HEK293 (cell line): ENCODE measurements around the gene FAM118A.
A peak's percentile ranks its signal among the peaks of the same experiment; 100 is the strongest.

Experiments used
- CTCF ChIA-PET: fragments of 350-600 bp; formaldehyde crosslinking; extraction: SDS; loops from one replicate; lab custom pipeline; 2021; ENCODE audit warnings: antibody characterized with exemption; lab: Yijun Ruan, JAX
- POLR2A ChIA-PET: fragments of 300-600 bp; formaldehyde crosslinking; extraction: SDS; loops from one replicate; lab custom pipeline; 2020; ENCODE audit warnings: antibody characterized with exemption, inconsistent platforms; lab: Yijun Ruan, JAX
- H3K27ac ChIP-seq: fragments of 200-500 bp; sonication (Bioruptor generic); 2 replicates; pipeline ENCODE4 v1.5.1; 2014; ENCODE audit warnings: low read depth, low read length, control low read depth, inconsistent platforms; ENCODE audit errors: extremely low read depth
- H3K36me3 ChIP-seq, 2 experiments: fragments of 200-500 bp in 1 of 2; sonication (Bioruptor generic) in 1 of 2; 1 replicate in 1 of 2; 2 replicates in 1 of 2; pipeline ENCODE4 v1.5.1; 2014 to 2017; ENCODE audit warnings: inconsistent platforms in 2 of 2, low read length in 2 of 2; ENCODE audit not compliant: control insufficient read depth in 2 of 2, insufficient read depth in 1 of 2
- H3K4me1 ChIP-seq: fragments of 200-500 bp; sonication (Bioruptor generic); 2 replicates; pipeline ENCODE4 v1.5.1; 2014; ENCODE audit warnings: mild to moderate bottlenecking, low read length, inconsistent platforms; ENCODE audit not compliant: control insufficient read depth, insufficient read depth
- H3K4me3 ChIP-seq: 2 replicates; pipeline ENCODE4 v1.5.1; 2011; ENCODE audit warnings: low read depth, mild to moderate bottlenecking, control low read depth, low read length, moderate library complexity
- H3K9me3 ChIP-seq: fragments of 200-500 bp; sonication (Bioruptor generic); 2 replicates; pipeline ENCODE4 v1.5.1; 2014; ENCODE audit warnings: low read depth, low read length, inconsistent platforms; ENCODE audit not compliant: control insufficient read depth, insufficient read depth
- MZF1 ChIP-seq: fragments of 450-650 bp; formaldehyde crosslinking; IDR thresholded peaks from 2 replicates; pipeline ENCODE4 v1.5.1; 2017; ENCODE audit warnings: missing biosample characterization, missing genetic modification characterization, borderline replicate concordance
- PRDM10 ChIP-seq: fragments of 450-650 bp; formaldehyde crosslinking; IDR thresholded peaks from 2 replicates; pipeline ENCODE4 v1.5.1; 2016; ENCODE audit warnings: missing biosample characterization, missing genetic modification characterization
- PRDM4 ChIP-seq: fragments of 450-650 bp; formaldehyde crosslinking; IDR thresholded peaks from 2 replicates; pipeline ENCODE4 v1.5.1; 2017; ENCODE audit warnings: missing biosample characterization, missing genetic modification characterization
- SP2 ChIP-seq: fragments of 450-650 bp; formaldehyde crosslinking; IDR thresholded peaks from 2 replicates; pipeline ENCODE4 v1.5.1; 2016; ENCODE audit warnings: missing biosample characterization, missing genetic modification characterization
- YY2 ChIP-seq: fragments of 450-650 bp; formaldehyde crosslinking; IDR thresholded peaks from 2 replicates; pipeline ENCODE4 v1.5.1; 2016; ENCODE audit warnings: missing biosample characterization, missing genetic modification characterization
- ZFP37 ChIP-seq: fragments of 450-650 bp; formaldehyde crosslinking; IDR thresholded peaks from 2 replicates; pipeline ENCODE4 v1.5.1; 2016; ENCODE audit warnings: missing biosample characterization, missing genetic modification characterization
- ZNF23 ChIP-seq: fragments of 450-650 bp; formaldehyde crosslinking; IDR thresholded peaks from 2 replicates; pipeline ENCODE4 v1.5.1; 2016; ENCODE audit warnings: missing biosample characterization, missing genetic modification characterization, borderline replicate concordance
- ZNF335 ChIP-seq: fragments of 450-650 bp; formaldehyde crosslinking; conservative IDR thresholded peaks from 2 replicates; pipeline ENCODE4 v1.5.1; 2016; ENCODE audit warnings: missing biosample characterization, missing genetic modification characterization
- ZNF354C ChIP-seq: fragments of 450-650 bp; formaldehyde crosslinking; IDR thresholded peaks from 2 replicates; pipeline ENCODE4 v1.5.1; 2016; ENCODE audit warnings: missing biosample characterization, missing genetic modification characterization, low read depth, borderline replicate concordance
- ZNF518A ChIP-seq: fragments of 450-650 bp; formaldehyde crosslinking; conservative IDR thresholded peaks from 2 replicates; pipeline ENCODE4 v1.5.1; 2016; ENCODE audit warnings: low read depth, missing biosample characterization, missing genetic modification characterization
- TF ChIP-seq, protein P1 (sequence below): sonication (generic); formaldehyde crosslinking; IDR thresholded peaks from 2 replicates; pipeline ENCODE4 v1.8.1; 2022; ENCODE audit warnings: mild to moderate bottlenecking, moderate library complexity, missing genetic modification reagents
- TF ChIP-seq, protein P2 (sequence below): fragments of 450-650 bp; formaldehyde crosslinking; IDR thresholded peaks from 2 replicates; pipeline ENCODE4 v1.5.1; 2017; ENCODE audit warnings: missing biosample characterization, mild to moderate bottlenecking, missing genetic modification characterization, moderate library complexity
- TF ChIP-seq, protein P3 (sequence below): fragments of 450-650 bp; formaldehyde crosslinking; IDR thresholded peaks from 2 replicates; pipeline ENCODE4 v1.5.1; 2016; ENCODE audit warnings: missing biosample characterization, missing genetic modification characterization, borderline replicate concordance

Gene FAM118A

DNA sequence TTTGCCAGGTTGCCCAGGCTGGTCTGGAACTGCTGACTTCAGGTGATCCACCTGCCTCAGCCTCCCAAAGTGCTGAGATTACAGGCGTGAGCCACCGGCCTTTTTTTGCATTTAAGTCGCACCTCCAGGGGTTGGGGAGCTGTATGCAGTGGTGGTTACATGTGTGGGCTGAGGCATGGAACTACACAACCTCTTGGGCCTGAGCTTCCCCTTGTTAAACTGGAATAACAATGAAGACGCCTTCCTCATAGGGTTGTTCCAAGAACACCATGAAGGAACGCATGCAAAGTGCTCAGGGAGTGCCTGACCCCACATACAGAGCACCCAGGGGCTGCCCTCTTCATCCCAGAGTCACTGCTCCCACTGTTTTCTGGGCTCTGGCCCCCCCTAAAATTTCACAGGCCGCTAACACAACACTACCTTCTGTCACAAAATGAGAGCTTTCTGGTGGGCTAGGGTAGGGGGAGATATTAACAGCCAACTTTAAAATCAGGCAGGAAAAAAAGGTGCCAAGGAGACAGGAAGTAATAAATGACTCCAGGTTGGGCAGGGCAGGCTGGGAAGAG, 1.3 kb upstream of the FAM118A start:
- POLR2A ChIA-PET, result no interaction called here
- Histone ChIP-seq H3K9me3 (no peaks in the 10 kb centered on the region), H3K4me3 (no peak overlapping the region), H3K36me3 (peaks cover 0 to 8% of the 10 kb centered on the region in 2 experiments; a peak in 2 of 3 replicates), H3K27ac (no peak overlapping the region; the same call in 1 of the 2 replicates), H3K4me1 (peaks cover 11% of the 10 kb centered on the region; the same call in 1 of the 2 replicates)
- CTCF ChIA-PET, result interaction anchor here (0.6 to 1.6 kb wide), 3 partner anchors 9 to 834 kb away, joined by 3 to 7 read pairs (median 3); no protein-coding TSS in a partner anchor
- TF ChIP-seq, protein P1, sequence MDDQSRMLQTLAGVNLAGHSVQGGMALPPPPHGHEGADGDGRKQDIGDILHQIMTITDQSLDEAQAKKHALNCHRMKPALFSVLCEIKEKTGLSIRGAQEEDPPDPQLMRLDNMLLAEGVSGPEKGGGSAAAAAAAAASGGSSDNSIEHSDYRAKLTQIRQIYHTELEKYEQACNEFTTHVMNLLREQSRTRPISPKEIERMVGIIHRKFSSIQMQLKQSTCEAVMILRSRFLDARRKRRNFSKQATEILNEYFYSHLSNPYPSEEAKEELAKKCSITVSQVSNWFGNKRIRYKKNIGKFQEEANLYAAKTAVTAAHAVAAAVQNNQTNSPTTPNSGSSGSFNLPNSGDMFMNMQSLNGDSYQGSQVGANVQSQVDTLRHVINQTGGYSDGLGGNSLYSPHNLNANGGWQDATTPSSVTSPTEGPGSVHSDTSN (CRISPR knock-in tag), result no peak
- peak; percentile 92 for TF ChIP-seq ZNF335 (tag by site-specific recombination)
- TF ChIP-seq MZF1, result no peak
- TF ChIP-seq ZFP37 (tag by site-specific recombination), result no peak
- no peak for TF ChIP-seq PRDM4 (tag by site-specific recombination)
- TF ChIP-seq ZNF354C (tag by site-specific recombination), result no peak
- TF ChIP-seq ZNF23, result no peak
- TF ChIP-seq SP2 (tag by site-specific recombination), result peak; percentile 7; the same call in 1 of the 2 replicates
- TF ChIP-seq, protein P2, sequence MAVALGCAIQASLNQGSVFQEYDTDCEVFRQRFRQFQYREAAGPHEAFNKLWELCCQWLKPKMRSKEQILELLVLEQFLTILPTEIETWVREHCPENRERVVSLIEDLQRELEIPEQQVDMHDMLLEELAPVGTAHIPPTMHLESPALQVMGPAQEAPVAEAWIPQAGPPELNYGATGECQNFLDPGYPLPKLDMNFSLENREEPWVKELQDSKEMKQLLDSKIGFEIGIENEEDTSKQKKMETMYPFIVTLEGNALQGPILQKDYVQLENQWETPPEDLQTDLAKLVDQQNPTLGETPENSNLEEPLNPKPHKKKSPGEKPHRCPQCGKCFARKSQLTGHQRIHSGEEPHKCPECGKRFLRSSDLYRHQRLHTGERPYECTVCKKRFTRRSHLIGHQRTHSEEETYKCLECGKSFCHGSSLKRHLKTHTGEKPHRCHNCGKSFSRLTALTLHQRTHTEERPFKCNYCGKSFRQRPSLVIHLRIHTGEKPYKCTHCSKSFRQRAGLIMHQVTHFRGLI (tag by site-specific recombination), result peak; percentile 60; the same call in 1 of the 2 replicates
- no peak for TF ChIP-seq YY2
- TF ChIP-seq ZNF518A (tag by site-specific recombination), result peak; percentile 49; the same call in 1 of the 2 replicates
- TF ChIP-seq, protein P3, sequence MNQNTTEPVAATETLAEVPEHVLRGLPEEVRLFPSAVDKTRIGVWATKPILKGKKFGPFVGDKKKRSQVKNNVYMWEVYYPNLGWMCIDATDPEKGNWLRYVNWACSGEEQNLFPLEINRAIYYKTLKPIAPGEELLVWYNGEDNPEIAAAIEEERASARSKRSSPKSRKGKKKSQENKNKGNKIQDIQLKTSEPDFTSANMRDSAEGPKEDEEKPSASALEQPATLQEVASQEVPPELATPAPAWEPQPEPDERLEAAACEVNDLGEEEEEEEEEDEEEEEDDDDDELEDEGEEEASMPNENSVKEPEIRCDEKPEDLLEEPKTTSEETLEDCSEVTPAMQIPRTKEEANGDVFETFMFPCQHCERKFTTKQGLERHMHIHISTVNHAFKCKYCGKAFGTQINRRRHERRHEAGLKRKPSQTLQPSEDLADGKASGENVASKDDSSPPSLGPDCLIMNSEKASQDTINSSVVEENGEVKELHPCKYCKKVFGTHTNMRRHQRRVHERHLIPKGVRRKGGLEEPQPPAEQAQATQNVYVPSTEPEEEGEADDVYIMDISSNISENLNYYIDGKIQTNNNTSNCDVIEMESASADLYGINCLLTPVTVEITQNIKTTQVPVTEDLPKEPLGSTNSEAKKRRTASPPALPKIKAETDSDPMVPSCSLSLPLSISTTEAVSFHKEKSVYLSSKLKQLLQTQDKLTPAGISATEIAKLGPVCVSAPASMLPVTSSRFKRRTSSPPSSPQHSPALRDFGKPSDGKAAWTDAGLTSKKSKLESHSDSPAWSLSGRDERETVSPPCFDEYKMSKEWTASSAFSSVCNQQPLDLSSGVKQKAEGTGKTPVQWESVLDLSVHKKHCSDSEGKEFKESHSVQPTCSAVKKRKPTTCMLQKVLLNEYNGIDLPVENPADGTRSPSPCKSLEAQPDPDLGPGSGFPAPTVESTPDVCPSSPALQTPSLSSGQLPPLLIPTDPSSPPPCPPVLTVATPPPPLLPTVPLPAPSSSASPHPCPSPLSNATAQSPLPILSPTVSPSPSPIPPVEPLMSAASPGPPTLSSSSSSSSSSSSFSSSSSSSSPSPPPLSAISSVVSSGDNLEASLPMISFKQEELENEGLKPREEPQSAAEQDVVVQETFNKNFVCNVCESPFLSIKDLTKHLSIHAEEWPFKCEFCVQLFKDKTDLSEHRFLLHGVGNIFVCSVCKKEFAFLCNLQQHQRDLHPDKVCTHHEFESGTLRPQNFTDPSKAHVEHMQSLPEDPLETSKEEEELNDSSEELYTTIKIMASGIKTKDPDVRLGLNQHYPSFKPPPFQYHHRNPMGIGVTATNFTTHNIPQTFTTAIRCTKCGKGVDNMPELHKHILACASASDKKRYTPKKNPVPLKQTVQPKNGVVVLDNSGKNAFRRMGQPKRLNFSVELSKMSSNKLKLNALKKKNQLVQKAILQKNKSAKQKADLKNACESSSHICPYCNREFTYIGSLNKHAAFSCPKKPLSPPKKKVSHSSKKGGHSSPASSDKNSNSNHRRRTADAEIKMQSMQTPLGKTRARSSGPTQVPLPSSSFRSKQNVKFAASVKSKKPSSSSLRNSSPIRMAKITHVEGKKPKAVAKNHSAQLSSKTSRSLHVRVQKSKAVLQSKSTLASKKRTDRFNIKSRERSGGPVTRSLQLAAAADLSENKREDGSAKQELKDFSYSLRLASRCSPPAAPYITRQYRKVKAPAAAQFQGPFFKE (tag by site-specific recombination), result no peak
- TF ChIP-seq PRDM10 (tag by site-specific recombination), result no peak
